Measurements from ENCODE around the gene PRRC2A. TPM values are rescaled to one million over a fixed set of nuclear protein-coding genes. Genes with fewer than 3 reads are reported as not detected.

The PRRC2A gene
- total and polyA plus RNA-seq, 12 donors = 83.9 to 179 (median 98.9) TPM

DNA sequence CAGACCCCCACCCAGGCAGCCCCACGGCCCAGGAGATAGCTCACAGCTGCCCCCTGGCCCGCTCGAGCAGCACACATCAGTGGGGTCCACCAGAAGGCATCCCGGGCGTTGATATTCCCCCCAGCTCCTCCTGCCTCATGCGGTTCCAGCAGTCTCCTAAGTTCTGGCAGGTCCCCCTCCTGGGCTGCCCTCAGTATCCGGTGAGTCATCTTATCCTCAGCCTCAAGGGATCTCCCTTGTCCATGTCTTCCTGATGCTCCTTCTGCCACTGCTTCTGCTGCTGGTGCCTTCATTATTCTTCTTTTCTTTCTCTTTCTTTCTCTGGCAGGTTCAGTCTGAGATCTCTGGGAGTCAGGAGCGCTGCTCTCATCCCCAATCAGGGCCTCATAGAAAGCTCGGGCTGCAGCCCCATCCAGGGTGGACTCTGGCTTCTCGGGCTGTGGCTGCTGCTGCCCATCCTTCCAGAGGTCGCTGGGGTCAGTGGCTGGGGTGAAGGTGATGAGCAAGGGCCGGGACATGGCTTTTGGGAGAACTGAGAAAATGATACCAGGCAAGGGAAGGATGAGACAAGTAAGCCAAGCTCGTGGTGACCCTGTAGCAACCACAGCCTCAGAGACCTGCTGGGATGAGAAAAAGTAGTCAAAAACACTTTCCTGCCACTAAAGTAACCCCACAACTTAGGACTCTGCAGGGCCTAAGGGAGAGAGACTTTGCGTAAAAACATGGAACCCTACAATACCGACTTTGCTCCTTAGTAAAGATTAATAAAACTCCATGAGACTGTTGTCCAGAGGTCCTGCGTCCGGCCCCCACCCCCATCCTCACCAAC lies 43.7 kb downstream of the PRRC2A start:
- 8 to 11% methylated on average over 17 of the region's 17 CpGs for WGBS, 2 donors
- no peaks in the 10 kb centered on the region for H3K9me3 ChIP-seq
- ATAC-seq (peak in 1 of 8 donors; percentile 11), DNase-seq (peak; percentile 29 to 56)
- peak overlapping the region; percentile 56 to 98 (median 82) for H3K4me3 ChIP-seq
- peaks cover 20 to 70% (median 65%) of the 10 kb centered on the region in 9 donors for H3K4me1 ChIP-seq
- H3K27me3 ChIP-seq = no peaks in the 10 kb centered on the region
- TF ChIP-seq, protein P1, sequence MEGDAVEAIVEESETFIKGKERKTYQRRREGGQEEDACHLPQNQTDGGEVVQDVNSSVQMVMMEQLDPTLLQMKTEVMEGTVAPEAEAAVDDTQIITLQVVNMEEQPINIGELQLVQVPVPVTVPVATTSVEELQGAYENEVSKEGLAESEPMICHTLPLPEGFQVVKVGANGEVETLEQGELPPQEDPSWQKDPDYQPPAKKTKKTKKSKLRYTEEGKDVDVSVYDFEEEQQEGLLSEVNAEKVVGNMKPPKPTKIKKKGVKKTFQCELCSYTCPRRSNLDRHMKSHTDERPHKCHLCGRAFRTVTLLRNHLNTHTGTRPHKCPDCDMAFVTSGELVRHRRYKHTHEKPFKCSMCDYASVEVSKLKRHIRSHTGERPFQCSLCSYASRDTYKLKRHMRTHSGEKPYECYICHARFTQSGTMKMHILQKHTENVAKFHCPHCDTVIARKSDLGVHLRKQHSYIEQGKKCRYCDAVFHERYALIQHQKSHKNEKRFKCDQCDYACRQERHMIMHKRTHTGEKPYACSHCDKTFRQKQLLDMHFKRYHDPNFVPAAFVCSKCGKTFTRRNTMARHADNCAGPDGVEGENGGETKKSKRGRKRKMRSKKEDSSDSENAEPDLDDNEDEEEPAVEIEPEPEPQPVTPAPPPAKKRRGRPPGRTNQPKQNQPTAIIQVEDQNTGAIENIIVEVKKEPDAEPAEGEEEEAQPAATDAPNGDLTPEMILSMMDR (IDR thresholded peaks at IDR 0.05) = no peak
- intact Hi-C loops (cut with DNase I) = loop anchor here in 1 of 10 donors (10.0 kb wide), 1 partner anchor 1751 kb away; the partner anchor contains the start of genes CUTA and PHF1
- H3K36me3 ChIP-seq = peaks cover 0 to 48% (median 24%) of the 10 kb centered on the region in 9 donors
- H3K27ac ChIP-seq = peak overlapping the region; percentile 49 to 98 (median 96)

DNA sequence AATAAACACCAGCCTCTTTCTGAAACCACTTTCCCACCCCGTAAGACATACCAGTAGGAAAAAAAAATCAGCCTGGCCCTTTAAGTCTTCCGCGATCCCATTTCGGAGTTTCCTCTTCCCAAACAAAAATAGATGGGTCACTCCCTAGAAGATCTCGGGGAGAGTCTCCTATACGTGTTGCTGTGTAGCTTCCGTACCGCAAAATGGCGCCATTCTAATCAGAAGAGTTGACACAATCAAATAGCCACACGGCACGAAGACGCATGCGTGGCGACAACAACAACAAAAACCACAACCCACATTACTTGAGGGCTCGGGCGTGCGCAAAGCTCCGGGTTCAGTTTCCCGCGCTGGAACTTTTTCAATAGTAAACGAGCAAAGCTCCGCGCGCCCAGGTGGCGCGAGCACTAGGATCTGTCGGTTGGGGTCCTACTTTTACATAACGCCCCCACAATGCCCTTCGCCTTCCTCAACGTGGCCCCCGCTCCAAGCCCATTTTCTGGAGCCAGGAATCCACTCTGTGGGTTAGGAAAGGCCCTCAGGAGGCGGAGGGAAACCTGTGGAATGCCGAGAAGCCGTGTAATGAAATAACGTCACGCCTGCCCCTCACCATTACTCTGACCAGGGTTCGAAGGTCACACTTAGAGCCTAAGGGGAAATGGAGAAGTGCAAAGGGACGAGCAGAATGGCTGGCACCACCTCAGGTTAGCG lies 44.4 kb downstream of the PRRC2A start, which contains the start of gene GPANK1:
Gene GPANK1, minus strand, starts transcription at position 208 of the 711 bp plus-strand sequence. CDS start 519 bp downstream, outside the sequence.
- no peaks in the 10 kb centered on the region for H3K27me3 ChIP-seq
- H3K27ac ChIP-seq = peak within 1 kb of the TSS; percentile 70 to 98 (median 96)
- H3K4me3 ChIP-seq = peak within 1 kb of the TSS; percentile 56 to 98 (median 82)
- H3K9me3 ChIP-seq = no peaks in the 10 kb centered on the region
- peaks cover 0 to 56% (median 31%) of the 10 kb centered on the region in 9 donors for H3K36me3 ChIP-seq
- ATAC-seq = peak; percentile 47 to 86 (median 73)
- DNase-seq = peak; percentile 86 to 95
- H3K4me1 ChIP-seq = peaks cover 14 to 63% (median 57%) of the 10 kb centered on the region in 9 donors
- TF ChIP-seq, protein P1 (IDR thresholded peaks at IDR 0.05) = no peak
- intact Hi-C loops (cut with DNase I) = loop anchor here in 2 of 10 donors (5.0 to 10.0 kb wide), 4 partner anchors 123 to 1750 kb away; partner anchors contain the start of genes CUTA (in 1 of the 2), DDX39B (in 1 of the 2) and PHF1 (in 1 of the 2)
- WGBS, 2 donors = 0 to 1% methylated on average over 39 of the region's 39 CpGs

DNA sequence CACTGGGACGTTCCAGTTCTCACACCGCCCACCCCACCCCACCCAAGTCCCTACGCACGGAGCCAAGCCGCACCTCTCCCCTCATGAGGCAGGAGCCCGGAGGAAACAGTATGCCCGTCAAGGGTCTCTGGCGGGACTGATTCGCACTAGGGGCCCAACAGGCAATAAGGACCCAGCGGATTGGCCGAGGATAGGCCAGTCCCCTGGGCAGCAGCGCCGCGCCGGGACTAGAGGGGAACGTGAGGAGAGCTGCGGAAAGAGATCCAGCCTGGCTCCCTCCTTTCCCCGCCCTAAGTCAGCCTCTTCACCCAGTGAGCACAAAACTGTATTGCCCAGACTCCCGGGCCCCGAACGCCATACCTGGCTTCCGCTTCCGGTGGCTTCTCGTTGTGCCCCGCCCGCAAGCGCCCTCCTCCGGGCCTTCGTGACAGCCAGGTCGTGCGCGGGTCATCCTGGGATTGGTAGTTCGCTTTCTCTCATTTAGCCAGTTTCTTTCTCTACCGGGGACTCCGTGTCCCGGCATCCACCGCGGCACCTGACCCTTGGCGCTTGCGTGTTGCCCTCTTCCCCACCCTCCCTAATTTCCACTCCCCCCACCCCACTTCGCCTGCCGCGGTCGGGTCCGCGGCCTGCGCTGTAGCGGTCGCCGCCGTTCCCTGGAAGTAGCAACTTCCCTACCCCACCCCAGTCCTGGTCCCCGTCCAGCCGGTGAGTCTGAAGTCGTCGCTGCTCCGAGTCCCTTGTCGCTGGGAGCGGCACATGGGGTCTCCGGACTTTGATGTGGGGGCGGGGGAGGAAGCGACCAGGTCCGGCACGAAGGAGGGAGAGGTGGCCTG lies 45.2 kb downstream of the PRRC2A start, which contains the start of gene CSNK2B:
Gene CSNK2B, plus strand, starts transcription at position 580 of the 836 bp plus-strand sequence. CDS start 752 bp downstream, outside the sequence.
- Histone ChIP-seq H3K4me3 (peak within 1 kb of the TSS; percentile 59 to 98 (median 82)), H3K27ac (peak within 1 kb of the TSS; percentile 70 to 98 (median 96)), H3K36me3 (peaks cover 0 to 64% (median 37%) of the 10 kb centered on the region in 9 donors), H3K4me1 (peaks cover 14 to 62% (median 52%) of the 10 kb centered on the region in 9 donors), H3K27me3 (no peaks in the 10 kb centered on the region), H3K9me3 (no peaks in the 10 kb centered on the region)
- TF ChIP-seq, protein P1 (IDR thresholded peaks at IDR 0.05) = peak in 5 of 9 donors; percentile 12 to 42 (median 27)
- 0 to 1% methylated on average over 63 of the region's 63 CpGs for WGBS, 2 donors
- peak; percentile 98 to 99 for DNase-seq
- intact Hi-C loops (cut with DNase I) = loop anchor here in 2 of 10 donors (5.0 to 10.0 kb wide), 4 partner anchors 123 to 1749 kb away; partner anchors contain the start of genes CUTA (in 1 of the 2), DDX39B (in 1 of the 2) and PHF1 (in 1 of the 2)
- peak; percentile 89 to 94 (median 92) for ATAC-seq
